Stimulated activated CD4-positive, alpha-beta T cell treated with anti-CD3 and anti-CD28 coated beads, Interleukin-4, amount 100 ng/mL, for 48 hours (primary cell): ENCODE data around the gene SMCO2.

ENCODE experiments used
- DNase-seq, 2 donors: peaks; one replicate each; pipeline ENCODE4 v3.0.0-alpha.2; 2020; ENCODE audit warnings: low read depth in 2 of 2

The SMCO2 gene

DNA sequence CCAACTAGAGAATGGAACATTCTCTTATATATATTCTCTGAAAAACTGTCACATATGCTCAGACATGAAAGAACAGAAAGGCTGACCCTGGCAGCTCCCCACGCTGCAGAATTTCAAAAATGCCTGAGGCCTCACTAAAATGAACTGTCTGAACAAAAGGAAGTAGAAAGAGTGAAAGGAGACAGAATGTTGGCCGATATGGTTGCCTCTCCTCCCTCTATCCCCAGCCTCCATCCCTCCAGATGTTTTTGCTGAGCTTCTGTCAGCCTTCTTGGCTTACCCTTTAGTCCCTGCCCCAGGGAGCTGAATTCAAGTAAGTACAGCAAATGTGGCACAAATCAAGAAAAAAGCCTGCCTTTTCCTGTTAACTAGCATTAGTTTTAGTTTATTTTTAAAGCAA, 6.9 kb downstream of the SMCO2 start:
- DNase-seq, result no peak

GRCh38 chr12:27455589-27455988, 9.1 kb downstream of the SMCO2 start:
- DNase-seq, result no peak

DNA sequence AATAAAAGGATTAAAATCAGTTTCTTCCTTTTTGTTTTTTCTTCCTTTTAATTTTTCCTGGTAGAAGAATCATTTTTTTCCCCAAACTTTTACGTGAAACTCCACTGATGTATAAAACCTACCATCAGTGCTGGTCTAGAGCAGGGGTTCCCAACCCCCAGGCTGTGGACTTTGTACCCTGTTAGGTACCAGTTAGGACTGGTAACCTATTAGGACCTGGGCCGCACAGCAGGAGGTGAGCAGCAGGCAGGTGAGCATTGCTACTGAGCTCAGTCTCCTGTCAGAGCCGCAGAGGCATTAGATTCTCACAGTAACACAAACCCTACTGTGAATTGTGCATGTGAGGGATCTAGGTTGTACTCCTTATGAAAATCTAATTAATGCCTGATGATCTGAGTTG, 10.1 kb downstream of the SMCO2 start:
- DNase-seq, result no peak

DNA sequence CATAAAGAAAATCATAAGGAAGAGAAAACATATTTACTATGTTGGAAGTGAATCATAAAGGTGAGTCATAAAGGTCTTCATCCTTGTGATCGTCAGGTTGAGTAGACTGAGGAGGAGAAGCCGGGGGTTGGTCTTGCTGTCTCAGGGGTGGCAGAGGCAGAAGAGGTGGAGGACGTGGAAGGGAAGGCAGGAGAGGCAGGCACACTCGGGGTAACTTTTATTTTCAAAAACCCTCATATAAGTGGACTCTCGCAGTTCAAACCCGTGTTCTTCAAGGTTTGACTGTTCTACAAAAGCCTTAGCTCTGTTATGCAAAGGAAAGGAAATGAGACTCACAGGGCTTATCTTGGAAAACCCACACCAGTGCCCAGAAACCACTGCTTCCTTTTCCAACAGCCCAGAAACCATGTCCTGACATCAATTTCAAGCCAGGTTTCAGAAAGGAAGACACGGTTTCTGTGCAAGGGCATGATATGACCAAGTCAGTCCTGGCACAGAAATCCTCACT, 14.0 kb downstream of the SMCO2 start:
- peak in 1 of 2 donors; percentile 24 for DNase-seq

- no peak for DNase-seq
These were observed 15.7 kb downstream of the SMCO2 start for GRCh38 chr12:27462151-27462694.

- DNase-seq, result no peak
These were observed 16.3 kb downstream of the SMCO2 start for GRCh38 chr12:27462851-27463250.

GRCh38 chr12:27463511-27464219, 17.1 kb downstream of the SMCO2 start:
- no peak for DNase-seq

DNA sequence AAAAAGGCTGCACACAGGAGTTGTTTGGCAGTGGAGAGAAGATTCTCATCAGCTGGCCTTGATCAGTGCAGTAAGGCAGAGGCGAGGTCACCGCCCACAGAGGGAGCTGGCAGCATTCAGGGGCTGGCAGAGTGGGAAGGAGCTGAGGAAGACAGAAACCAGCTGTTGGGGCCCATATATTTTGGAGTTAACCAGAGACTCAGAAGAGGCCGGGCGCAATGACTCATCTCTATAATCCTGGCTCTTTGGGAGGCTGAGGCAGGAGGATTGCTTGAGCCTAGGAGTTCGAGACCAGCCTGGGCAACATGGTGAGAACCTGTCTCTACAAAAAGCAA, 17.7 kb downstream of the SMCO2 start:
- DNase-seq, result peak; percentile 15 to 17

DNA sequence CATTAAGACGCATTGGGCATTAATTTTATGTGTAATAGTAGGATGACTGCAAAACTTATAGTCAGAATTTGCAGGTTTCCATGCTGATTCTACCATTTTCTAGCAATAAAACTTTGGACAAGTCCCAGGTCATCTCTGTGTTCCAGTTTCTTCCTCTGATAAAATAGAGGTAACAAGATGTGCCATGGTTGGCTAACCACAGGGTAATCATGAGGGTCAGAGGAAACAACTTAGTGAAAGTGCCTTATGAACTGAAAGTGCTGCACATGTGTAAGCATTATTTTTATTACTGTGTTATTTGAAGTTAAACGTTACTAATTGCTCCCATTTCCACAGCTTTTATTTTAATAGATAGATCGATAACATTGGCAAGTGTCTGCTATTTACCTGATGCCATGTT, 21.1 kb downstream of the SMCO2 start:
- DNase-seq, result no peak

DNA sequence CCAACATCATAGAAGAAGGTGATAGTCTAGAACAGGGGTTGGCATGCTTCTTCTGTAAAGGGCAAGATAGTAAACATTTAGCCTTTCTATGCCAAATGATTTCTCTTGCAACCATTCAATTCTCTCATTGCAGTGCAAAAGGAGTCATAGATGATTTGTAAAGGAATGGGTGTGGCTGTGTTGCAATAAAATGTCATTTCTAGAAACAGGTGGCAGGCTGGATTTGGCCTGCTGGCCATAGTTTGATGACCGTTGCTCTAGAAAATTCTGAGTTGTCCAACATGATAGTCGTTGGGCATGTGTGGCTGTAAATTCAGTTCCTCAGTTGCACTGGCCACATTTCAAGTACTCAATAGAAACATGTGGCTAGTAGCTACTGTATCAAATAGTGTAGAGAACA, 21.7 kb downstream of the SMCO2 start:
- DNase-seq, result no peak

DNA sequence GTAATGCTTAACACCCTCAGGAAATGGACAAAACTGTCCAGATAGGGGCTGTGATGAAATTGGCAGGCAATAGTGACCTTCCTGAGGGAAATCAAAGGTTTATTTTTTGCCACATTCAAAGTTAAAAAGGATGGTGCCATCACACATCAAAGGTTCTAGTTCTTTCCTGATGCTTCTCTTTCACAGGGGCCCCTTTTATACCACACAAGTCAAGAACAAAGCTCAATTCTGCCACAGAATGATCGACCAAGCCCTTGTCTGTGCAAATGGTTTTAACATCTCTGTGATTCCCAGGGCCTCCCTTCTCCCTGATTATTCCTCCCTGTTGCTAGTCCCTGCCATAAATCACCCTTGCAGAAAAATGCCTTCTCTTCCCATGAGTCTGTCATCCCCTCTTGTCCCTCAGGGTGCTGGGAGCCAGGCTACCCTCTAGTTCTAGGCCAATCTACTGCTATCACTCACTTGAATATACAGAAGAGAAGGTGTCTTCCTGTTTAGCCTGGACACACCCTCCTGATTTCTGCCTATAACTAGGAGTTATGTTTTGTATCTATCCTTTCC, 22.7 kb downstream of the SMCO2 start:
- DNase-seq, result no peak

GRCh38 chr12:27472604-27473003, 26.1 kb downstream of the SMCO2 start:
- no peak for DNase-seq

DNA sequence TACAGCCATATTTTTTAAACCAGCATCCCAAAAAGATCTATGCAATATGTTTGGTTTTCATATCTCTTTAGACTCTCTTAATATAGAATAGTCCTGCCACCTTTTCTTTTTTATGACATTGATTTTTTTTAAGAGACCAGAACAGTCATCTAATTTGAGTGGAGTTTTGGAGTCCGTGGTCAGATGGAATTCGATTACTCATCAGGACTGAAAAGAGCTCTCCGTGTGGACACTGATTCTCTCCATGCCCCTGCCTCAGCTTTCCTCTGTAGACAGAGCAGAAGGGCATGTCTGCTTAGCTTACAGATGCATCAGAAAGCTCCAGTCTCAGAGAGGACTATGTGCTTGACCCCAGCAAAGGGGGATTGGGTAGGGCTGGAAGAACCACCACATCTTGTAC, 27.8 kb downstream of the SMCO2 start:
- no peak for DNase-seq

- no peak for DNase-seq
These were observed 30.5 kb downstream of the SMCO2 start for GRCh38 chr12:27477049-27477448.

DNA sequence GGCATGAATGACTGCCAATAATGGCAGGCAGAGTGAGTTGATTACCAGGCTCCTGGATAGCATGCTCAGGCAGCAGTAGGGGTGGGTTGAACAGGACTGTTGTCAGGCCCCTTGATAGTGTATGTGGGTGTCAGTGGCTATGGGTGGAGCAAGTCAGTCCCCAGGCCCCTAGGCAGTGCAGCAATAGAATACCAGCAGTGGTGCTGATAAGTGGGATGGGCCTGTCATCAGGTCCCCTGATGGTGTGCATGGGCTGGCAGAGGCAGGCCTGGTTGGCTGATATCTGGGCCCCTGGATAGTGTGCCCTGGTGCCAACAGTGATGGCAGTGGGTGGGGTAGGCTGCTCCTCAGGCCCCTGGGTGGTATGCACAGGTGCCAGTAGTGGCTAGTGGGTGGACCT, 32.4 kb downstream of the SMCO2 start:
- no peak for DNase-seq

GRCh38 chr12:27480016-27480415, 33.5 kb downstream of the SMCO2 start:
- DNase-seq, result no peak

- DNase-seq, result no peak
These were observed 40.4 kb downstream of the SMCO2 start for GRCh38 chr12:27486961-27487360.

- no peak for DNase-seq
These were observed 41.9 kb downstream of the SMCO2 start for GRCh38 chr12:27488479-27488878.

GRCh38 chr12:27491226-27491625, 44.7 kb downstream of the SMCO2 start:
- no peak for DNase-seq

DNA sequence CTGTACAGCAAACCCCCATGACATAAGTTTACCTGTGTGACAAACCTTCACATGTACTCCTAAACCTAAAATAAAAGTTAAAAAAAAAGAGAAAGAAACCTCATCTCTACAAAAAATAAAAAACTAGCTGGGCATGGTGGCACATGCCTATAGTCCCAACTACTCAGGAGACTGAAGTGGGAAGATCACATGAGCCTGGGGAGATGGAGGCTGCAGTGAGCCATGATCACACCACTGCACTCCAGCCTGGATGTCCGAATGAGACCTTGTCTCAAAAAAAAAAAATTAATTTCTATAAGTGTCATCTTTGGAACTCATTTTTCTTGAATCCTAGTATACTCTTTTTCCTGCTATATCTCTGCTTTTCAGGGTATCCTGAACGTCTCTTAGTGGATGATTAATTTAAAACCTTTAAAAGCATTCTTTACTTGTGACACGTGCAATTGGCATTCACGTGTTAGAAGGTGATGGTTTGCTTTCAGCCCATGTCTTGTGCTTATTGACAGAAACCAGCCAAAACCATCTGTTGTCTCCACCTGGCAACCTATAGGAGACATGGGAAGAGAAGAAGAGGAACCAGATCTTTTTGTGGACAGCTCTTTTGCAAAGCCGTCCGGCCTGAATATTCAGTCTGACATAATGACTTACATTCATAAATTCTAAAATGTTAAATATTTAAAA, 46.9 kb downstream of the SMCO2 start:
- DNase-seq, result no peak

GRCh38 chr12:27497446-27497845, 50.9 kb downstream of the SMCO2 start:
- DNase-seq, result no peak

DNA sequence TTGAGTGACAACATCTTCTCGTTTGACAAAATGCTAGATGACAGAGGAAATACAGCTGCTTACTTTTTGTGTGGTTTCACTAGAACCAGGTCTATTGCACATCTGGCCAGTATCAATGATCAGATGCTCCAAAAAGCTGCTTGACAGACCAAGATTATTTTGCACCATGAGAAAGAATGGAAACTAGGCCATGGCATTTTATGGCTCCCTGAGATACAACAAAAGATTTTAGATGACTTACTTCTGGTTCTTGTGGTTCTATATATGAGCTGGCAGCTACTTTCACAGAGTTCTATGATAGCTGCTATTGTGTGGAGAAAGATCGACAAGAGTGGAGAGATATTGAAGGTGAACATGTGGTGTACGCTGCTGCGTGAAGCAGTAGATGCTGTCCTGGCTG, 51.6 kb downstream of the SMCO2 start:
- DNase-seq, result no peak

- no peak for DNase-seq
These were observed 52.2 kb downstream of the SMCO2 start for GRCh38 chr12:27498761-27499160.
